ENCODE results near the gene MEX3A. TPM values are rescaled to one million over a fixed set of nuclear protein-coding genes. Genes with fewer than 3 reads are reported as not detected.

The MEX3A gene
- total RNA-seq, 1 experiment from 2014 or later = 4.9 TPM

DNA sequence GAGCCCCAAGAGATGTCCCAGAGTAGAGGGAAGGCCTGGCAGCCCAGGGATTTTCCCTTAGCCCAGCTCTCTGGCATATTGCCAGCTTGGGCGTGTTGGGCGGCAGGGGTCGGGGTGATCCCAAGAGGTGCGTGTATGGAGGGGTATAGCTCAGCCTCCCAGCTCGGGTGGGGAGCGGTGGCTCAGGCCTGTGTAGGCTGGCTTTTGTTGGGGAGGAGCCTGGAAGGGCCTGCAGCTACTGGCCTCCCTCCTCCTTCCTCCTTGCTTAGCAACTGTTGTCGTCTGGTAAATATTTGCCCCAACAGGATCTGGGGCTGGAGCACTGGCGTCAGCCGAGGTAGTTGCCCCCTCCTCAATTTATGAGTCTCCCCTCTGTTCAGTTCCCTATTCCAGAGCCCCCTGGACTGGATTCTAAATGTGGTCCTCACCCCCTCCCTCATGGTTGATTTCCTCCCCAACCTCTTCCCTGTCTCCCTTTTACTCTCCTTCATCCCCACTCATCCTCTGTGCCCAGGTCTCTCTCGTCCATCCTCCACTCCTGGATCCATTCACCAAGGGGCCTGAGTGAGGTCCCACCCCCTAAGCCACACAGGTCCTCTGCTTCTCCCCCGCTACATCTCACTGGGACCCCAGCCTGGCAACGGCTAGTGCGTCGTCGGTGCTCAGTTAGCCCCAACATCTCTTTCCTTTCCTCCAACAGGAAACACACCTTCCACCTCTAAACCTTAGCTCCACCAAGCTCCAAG lies 22.0 kb upstream of the MEX3A start:
- peak; percentile 80 for DNase-seq (ENCODE audit: low read depth)

DNA sequence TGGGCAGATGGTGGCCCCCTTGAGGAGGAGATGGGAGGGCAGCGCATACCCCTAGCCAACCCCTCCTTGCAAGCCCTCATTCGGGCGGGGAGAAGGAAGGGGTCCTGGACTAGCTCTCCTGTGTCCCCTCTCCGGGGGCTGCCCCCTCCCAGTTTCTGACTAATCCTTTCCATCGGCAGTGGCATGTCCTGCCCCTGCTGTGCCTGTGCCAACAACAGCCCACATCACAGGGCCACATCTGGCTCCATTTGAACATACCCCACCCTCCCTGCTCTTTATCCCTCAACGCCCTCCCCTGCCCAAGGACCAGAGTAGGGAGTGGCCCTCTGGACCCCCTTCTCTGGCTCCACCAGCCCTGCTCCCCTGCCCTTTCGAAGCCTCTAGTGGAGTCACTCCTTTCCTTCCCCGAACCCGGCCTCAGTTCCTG lies 21.3 kb upstream of the MEX3A start:
- DNase-seq (ENCODE audit: low read depth) = no peak

DNA sequence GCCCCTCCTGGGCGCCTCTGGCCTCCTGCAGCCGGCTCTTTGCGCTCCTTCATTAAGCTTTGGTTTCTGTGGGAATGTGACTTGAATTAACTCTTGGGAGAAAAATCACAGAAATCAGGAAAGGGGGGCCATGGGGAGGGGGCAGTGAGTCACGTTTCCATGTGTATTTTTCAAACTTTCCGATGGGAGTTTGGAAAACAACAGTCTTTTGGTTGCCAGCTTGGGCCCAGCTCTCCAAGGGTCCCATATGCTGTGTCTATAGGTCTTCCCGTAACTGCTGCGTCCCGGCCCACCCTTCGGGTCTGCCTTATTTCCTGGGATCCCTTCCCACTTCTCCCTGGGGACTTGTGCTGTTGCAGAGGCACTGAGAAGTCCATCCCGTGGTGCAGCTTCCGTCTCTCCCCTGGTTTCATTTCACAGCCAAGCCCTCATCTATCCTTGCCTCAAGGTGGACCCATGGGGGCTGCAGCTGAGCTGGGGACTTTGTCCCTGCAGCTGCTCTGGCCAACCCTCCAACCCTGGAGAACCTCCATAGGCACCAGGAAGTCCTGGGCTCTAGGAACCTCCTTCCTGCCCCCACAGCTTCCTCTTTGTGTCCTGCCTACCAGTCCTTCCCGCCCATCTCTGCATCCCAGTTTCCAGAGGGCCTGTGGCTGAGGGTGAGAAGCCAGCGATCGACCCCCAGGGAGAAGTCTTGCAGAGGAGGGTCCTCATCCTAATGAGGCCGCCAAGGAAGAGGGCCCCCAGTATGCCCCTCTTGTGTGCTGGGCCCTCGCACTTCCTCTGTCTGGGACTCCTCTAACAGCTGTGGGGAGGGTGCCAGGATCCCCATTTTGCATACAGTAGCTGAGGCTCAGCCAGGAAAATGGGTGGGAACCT lies 20.6 kb upstream of the MEX3A start:
- no peak for DNase-seq (ENCODE audit: low read depth)

DNA sequence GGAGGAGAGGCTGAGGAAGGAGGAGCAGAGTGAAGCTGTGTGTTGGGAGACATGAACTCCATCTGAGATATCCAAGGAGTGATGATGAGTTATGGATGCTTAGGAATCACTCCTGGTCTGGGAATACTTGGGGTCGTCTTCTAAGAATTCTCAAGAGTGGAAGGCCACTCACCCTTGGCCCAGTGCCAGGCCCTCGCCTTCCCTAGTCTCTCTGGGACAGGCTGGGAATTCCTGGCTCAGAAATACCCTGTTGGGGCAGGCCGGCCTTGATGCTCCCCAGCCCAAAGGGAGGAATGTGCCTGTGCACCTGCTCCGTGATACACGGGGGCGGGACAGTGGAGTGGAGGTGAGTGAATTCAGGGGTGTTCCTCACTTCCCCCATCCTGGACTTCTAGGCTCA lies 19.6 kb upstream of the MEX3A start:
- DNase-seq (ENCODE audit: low read depth) = no peak

- no peak for DNase-seq (ENCODE audit: low read depth)
Observed at GRCh38 chr1:156100205-156100995, 18.1 kb upstream of the MEX3A start.

- no peak for DNase-seq (ENCODE audit: low read depth)
Observed at GRCh38 chr1:156099282-156099681, 17.0 kb upstream of the MEX3A start.

- no peak for DNase-seq (ENCODE audit: low read depth)
Observed at GRCh38 chr1:156098784-156099183, 16.5 kb upstream of the MEX3A start.

GRCh38 chr1:156097499-156098178 lies 15.4 kb upstream of the MEX3A start:
- no peak for DNase-seq (ENCODE audit: low read depth)

GRCh38 chr1:156096640-156097391 lies 14.6 kb upstream of the MEX3A start:
- peak; percentile 81 for DNase-seq (ENCODE audit: low read depth)

- no peak for DNase-seq (ENCODE audit: low read depth)
Observed at GRCh38 chr1:156095906-156096508, 13.7 kb upstream of the MEX3A start.

GRCh38 chr1:156091610-156092009 lies 9.3 kb upstream of the MEX3A start:
- no peak for DNase-seq (ENCODE audit: low read depth)

DNA sequence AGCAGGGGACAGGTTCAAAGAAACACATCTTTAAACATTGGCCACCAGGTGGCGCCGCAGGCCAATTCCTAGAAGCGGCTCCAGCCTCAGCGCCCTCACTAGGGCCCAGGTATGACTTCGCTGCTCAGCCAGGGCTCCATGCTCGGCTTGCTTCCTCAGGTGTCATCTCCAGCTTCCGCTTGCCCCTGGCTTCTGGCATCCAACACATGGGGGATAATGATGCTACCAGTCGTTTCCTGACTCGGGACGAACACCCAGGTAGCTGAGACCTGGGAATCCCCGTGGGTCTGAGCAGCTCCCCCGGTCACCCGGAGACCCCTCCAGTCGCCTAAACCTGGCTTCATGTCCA lies 8.5 kb upstream of the MEX3A start:
- peak; percentile 63 for DNase-seq (ENCODE audit: low read depth)

- no peak for DNase-seq (ENCODE audit: low read depth)
Observed at GRCh38 chr1:156090138-156090839, 8.0 kb upstream of the MEX3A start.

- no peak for DNase-seq (ENCODE audit: low read depth)
Observed at GRCh38 chr1:156089704-156090103, 7.4 kb upstream of the MEX3A start.

DNA sequence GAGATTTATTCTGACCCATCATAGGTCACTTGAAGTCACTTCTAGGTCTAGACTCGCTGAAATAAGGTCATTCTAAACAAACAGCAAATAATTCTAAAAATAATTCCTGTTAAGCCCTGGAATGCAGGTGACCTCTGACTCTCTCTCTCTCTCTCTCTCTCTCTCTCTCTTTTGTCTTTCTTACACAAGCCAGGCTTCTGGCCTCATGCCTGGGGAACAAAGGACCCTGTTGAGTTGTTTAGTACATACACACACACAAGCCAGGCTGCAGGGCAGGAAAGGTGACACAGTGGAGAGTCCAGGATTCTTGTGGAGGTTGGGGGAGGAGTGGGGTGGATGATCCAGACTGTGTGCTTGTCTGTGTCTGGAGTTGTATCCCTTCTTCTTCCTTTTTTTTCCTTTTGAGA lies 4.0 kb upstream of the MEX3A start:
- no peak for DNase-seq (ENCODE audit: low read depth)

GRCh38 chr1:156083800-156084790 lies 1.8 kb upstream of the MEX3A start:
- DNase-seq (ENCODE audit: low read depth) = no peak

DNA sequence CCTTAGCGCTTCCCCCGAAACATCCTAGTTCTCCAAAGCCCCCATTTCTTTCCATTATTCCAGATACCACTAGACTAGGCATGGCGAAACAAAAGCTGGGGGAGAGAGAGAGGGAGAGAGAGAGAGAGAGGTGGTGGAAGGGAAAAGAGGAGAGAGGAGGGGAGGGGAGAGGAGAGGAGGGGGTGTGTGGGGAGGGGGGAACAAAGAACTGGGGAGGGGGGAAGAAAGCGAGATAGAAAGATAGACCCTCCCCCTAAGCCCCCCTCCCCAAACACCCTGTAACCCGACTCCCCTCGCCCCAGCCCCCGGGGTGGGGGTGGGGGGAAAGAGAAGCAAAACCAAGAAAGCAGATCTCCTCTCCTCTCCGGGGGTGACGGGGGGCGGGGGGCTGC lies 352 bp downstream of the MEX3A start:
- DNase-seq (ENCODE audit: low read depth) = no peak

DNA sequence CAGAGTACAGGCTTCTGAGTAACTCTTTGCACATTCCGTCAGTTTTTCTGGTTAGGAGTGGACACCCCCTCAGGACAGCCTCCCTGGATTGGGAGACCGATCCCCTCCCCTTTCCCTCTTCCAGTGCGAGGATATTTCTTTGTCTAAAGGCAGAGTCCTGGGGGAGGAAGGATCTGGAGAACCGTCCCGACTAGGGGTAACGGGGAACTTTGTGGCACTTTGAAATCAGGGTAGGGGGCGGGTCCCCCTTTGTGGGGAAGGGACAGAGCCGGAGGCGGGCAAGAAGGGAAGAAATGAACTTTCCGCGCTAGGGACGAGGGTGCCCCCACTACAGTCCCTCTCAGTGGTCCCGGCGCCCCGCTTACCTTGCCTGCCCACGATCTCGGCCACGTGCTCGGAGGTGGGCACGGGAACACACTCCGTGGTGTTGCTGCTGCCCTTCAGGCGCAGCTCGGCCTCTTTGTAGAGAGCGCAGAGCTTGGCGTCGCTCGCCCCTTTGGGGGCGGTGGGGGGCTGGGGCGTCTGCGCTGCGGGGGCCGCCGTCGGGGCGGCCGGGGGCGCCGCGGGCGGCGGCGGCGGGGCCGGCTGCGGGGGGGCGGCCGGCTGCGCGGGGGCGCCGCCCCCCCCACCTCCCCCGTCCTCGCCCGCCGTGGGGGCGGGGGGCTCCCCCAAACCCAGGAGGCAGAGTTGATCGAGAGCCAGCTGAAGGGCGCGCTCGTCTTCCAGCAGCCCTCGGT lies 917 bp downstream of the MEX3A start:
- no peak for DNase-seq (ENCODE audit: low read depth)

Data from LHCN-M2 (cell line).